HUES6 (cell line): ENCODE results near the gene ROR1.

ENCODE experiments used
- H3K27ac ChIP-seq: 2 replicates; pipeline ENCODE4 v1.7.0; 2013; ENCODE audit warnings: low read depth, mild to moderate bottlenecking, low read length, inconsistent platforms
- H3K27me3 ChIP-seq: 2 replicates; pipeline ENCODE4 v1.6.1; 2013; ENCODE audit warnings: low read length; ENCODE audit not compliant: control insufficient read depth, insufficient read depth
- H3K36me3 ChIP-seq: 2 replicates; pipeline ENCODE4 v1.6.1; 2013; ENCODE audit warnings: low read length; ENCODE audit not compliant: control insufficient read depth, insufficient read depth
- H3K4me1 ChIP-seq: 2 replicates; pipeline ENCODE4 v1.6.1; 2013; ENCODE audit warnings: low read length; ENCODE audit not compliant: control insufficient read depth, insufficient read depth
- H3K4me3 ChIP-seq: 2 replicates; pipeline ENCODE4 v1.5.1; 2013; ENCODE audit warnings: low read depth, low read length
- H3K9ac ChIP-seq: one replicate; pipeline ENCODE4 v1.6.1; 2013; ENCODE audit warnings: mild to moderate bottlenecking, low read length
- H3K9me3 ChIP-seq: 2 replicates; pipeline ENCODE4 v1.6.1; 2013; ENCODE audit warnings: low read depth, low read length; ENCODE audit not compliant: control insufficient read depth, insufficient read depth

ROR1 gene

GRCh38 chr1:63873751-63874150 is 99.9 kb downstream of the ROR1 start:
- Histone ChIP-seq H3K4me3 (no peak overlapping the region), H3K36me3 (no peaks in the 10 kb centered on the region), H3K4me1 (peaks cover 41% of the 10 kb centered on the region), H3K27me3 (no peaks in the 10 kb centered on the region), H3K9ac (no peak overlapping the region), H3K9me3 (no peaks in the 10 kb centered on the region), H3K27ac (no peak overlapping the region)

- Histone ChIP-seq H3K27ac (no peak overlapping the region), H3K4me3 (no peak overlapping the region), H3K4me1 (peaks cover 42% of the 10 kb centered on the region), H3K36me3 (no peaks in the 10 kb centered on the region), H3K9me3 (no peaks in the 10 kb centered on the region), H3K9ac (no peak overlapping the region), H3K27me3 (no peaks in the 10 kb centered on the region)
These were observed 100.6 kb downstream of the ROR1 start for GRCh38 chr1:63874278-63874880.

- peaks cover 39% of the 10 kb centered on the region for H3K4me1 ChIP-seq
- no peak overlapping the region for H3K4me3 ChIP-seq
- H3K27me3 ChIP-seq: no peaks in the 10 kb centered on the region
- H3K36me3 ChIP-seq: no peaks in the 10 kb centered on the region
- no peaks in the 10 kb centered on the region for H3K9me3 ChIP-seq
- H3K27ac ChIP-seq: no peak overlapping the region
- no peak overlapping the region for H3K9ac ChIP-seq
These were observed 101.8 kb downstream of the ROR1 start for GRCh38 chr1:63875636-63876035.

DNA sequence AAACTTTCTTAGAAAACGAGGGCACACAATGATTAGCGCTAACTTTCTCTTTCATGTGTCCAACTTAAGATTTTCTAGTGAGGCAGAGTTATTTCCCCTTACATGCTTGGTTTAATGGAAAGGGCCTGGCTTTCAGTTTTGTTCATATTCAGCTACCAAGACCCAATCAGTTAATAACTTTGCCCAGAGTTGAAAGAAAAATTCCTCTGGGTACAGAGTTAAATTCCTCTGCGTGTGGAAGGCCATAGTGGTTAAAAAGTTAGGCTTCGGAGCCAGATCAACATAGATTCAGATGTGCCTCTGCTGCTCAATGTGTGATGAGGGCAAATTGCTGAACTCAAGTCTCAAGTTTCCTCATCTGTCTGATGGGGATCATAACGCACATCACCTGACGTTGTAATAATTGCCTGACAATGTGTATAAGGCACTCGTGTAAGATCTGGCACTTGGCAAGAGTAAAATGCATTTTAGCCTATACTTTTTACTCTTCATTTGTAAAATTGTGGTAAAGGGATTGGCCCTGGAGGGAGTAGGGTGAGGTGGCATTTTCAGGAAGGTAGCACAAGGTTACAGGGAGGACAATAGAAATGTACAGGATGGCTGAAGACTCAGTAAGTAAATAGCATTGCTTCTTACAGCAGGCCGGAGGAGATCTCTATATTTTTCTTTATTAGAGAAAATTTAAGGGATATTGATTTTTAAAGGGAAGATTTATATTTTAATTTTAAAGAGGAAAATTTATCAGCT is 103.4 kb downstream of the ROR1 start:
- Histone ChIP-seq H3K9me3 (no peaks in the 10 kb centered on the region), H3K36me3 (no peaks in the 10 kb centered on the region), H3K9ac (no peak overlapping the region), H3K27me3 (no peaks in the 10 kb centered on the region), H3K4me3 (no peak overlapping the region), H3K4me1 (peaks cover 32% of the 10 kb centered on the region), H3K27ac (no peak overlapping the region)

DNA sequence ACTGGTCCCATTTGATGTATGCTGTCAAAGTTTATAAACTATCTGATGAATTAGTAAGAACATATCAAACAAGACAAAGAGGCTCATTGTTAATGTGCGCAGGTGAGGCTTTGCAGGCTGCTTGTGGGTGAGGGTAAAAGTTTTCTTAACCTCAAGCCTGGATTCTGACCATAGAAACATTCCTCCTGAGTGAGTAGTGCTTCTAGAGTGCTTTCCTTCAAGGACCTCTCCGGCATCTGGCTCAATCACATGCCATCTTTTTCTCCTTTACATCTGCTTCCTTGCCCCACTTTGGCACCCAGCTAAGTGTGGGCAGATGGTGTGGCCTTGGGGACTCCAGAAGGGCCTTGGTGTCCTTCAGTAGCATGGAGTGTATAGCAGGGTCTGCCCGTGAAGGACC is 104.0 kb downstream of the ROR1 start:
- Histone ChIP-seq H3K27me3 (no peaks in the 10 kb centered on the region), H3K27ac (no peak overlapping the region), H3K4me3 (no peak overlapping the region), H3K4me1 (peaks cover 32% of the 10 kb centered on the region), H3K9me3 (no peaks in the 10 kb centered on the region), H3K9ac (no peak overlapping the region), H3K36me3 (no peaks in the 10 kb centered on the region)

DNA sequence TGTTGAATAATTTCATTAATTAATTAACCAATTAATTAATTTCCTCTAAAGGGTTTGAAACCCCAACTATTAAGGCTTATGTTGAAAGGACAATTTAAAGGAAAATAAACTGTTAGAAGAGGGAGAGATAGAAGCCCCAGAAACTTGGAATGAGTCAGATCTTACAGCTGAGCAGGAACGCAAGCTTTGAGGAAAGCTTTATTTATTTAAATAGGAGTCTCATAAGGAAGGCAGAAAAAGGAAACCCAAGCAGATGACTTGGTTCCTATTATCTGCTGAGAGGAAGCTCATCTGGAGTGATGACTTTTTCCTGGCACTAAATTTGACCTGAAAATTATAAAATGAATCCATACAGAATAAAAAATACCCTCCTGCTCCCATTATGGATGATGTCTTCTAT is 105.1 kb downstream of the ROR1 start:
- Histone ChIP-seq H3K9ac (no peak overlapping the region), H3K27me3 (no peaks in the 10 kb centered on the region), H3K27ac (no peak overlapping the region), H3K4me3 (no peak overlapping the region), H3K36me3 (no peaks in the 10 kb centered on the region), H3K9me3 (no peaks in the 10 kb centered on the region), H3K4me1 (peaks cover 31% of the 10 kb centered on the region)

DNA sequence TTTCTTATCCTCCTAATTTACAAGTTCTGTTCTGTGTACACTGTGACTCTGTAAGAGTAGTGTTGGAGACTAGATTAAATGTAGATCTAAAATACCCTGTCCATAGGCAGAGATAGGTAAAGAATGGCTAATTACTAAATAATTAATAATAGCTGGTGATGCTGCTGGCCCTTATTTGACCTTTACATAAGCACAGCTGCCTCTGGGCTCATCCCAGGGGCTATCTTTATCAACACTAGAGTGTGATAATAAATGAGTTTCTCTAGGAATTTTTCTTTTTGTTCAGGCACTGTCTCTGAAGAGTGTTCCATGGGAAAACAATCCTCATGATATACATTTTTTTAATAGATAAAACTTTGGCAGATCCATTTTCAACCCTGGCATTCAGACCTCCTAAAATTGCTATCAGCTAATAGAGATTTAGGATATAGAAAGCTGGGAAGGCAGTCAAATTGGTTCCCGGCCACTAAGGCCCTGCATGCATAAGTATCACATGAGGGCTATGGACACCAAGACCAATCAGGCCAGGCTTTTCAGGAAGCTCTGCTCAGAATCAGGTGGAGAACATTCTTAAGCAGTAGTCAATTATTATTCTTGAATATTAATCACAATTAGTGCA is 107.2 kb downstream of the ROR1 start:
- no peak overlapping the region for H3K27ac ChIP-seq

DNA sequence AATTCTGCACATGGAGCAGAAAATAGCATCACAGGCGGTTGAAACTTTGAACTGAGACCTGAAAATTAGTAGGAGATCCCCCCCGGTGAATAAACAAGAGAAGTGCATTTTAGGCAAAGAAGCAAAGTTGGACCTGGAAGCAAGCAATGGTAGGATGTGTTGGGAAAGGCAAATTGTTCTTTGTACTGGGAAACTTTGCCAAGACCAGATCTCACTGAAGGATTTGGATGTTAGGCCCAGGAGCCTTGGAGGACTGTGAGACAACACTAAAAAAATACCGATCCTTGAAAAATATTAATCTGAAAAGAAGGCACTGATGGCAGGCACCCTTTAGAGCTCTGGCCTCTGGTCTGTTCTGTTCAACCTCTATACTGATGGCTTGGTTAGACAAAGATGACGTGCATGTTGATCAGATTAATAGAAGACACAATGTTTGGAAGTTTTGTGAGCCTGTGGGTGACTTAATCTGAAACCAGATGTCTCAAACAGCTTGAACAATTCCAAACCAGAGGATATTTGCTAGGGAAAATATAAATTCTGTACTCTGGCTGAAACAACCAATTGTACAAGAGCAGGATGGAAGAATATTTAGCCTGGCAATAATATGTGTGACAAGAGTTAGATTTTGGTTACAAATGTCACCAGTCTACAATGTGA is 108.4 kb downstream of the ROR1 start:
- peaks cover 26% of the 10 kb centered on the region for H3K4me1 ChIP-seq
- no peak overlapping the region for H3K9ac ChIP-seq
- no peaks in the 10 kb centered on the region for H3K27me3 ChIP-seq
- H3K4me3 ChIP-seq: no peak overlapping the region
- H3K36me3 ChIP-seq: no peaks in the 10 kb centered on the region
- H3K9me3 ChIP-seq: no peaks in the 10 kb centered on the region
- H3K27ac ChIP-seq: no peak overlapping the region

More for the DNA sequence above, 107.2 kb downstream of the ROR1 start:
- Histone ChIP-seq H3K36me3 (no peaks in the 10 kb centered on the region), H3K27me3 (no peaks in the 10 kb centered on the region), H3K9ac (no peak overlapping the region), H3K9me3 (no peaks in the 10 kb centered on the region), H3K4me3 (no peak overlapping the region), H3K4me1 (peaks cover 28% of the 10 kb centered on the region)

GRCh38 chr1:63883494-63884235 is 109.8 kb downstream of the ROR1 start:
- Histone ChIP-seq H3K4me3 (no peak overlapping the region), H3K27ac (no peak overlapping the region), H3K27me3 (no peaks in the 10 kb centered on the region), H3K4me1 (peaks cover 17% of the 10 kb centered on the region), H3K36me3 (no peaks in the 10 kb centered on the region), H3K9me3 (no peaks in the 10 kb centered on the region), H3K9ac (no peak overlapping the region)

DNA sequence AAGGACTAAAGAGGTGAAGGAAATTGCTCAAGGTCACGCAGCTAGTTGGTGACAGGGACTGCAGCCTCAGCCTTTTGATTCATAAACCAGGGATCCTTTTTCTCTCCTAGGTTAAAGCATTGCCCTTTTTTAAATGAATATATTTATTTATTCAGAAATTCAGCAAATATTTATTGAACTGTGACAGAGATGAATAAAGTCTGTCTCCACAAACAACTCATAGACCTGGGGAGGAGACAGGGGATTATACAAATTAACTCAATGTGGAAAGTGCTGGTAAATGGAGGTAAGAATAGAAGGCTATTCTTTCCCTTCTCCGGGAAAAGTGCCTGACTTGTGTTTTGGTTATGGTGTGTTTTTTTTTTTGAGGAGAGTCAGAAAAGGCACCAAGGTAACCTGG is 110.7 kb downstream of the ROR1 start:
- H3K4me3 ChIP-seq: no peak overlapping the region
- peaks cover 16% of the 10 kb centered on the region for H3K4me1 ChIP-seq
- no peak overlapping the region for H3K9ac ChIP-seq
- H3K36me3 ChIP-seq: no peaks in the 10 kb centered on the region
- no peaks in the 10 kb centered on the region for H3K9me3 ChIP-seq
- no peaks in the 10 kb centered on the region for H3K27me3 ChIP-seq
- no peak overlapping the region for H3K27ac ChIP-seq
